ENCODE results near the gene IPPK.

- no peak for TF ChIP-seq CTCF (IDR thresholded peaks at IDR 0.05)
- no peak for TF ChIP-seq POLR2AphosphoS5 (IDR thresholded peaks at IDR 0.05)
- TF ChIP-seq POLR2A (IDR thresholded peaks at IDR 0.05) = no peak
Measured at GRCh38 chr9:92666912-92667532, 2.9 kb downstream of the IPPK start.

All from prostate gland (tissue), 2 donors.